Ovary (tissue), 3 donors: ENCODE results near the gene TIMP3.

Experiments used
- CTCF ChIP-seq, 3 donors: fragments of 450-650 bp in 2 of 3; fragments of 200-600 bp in 1 of 3; IDR thresholded peaks; one replicate each; pipeline versions ENCODE4 v1.5.1 to v1.8.0; 2016 to 2022; ENCODE audit warnings: antibody characterized with exemption in 3 of 3, mild to moderate bottlenecking in 1 of 3
- EP300 ChIP-seq: sonication (generic); formaldehyde crosslinking; IDR thresholded peaks from one replicate; pipeline ENCODE4 v1.6.1; 2017; ENCODE audit warnings: antibody characterized with exemption
- POLR2A ChIP-seq: fragments of 450-650 bp; IDR thresholded peaks from one replicate; pipeline ENCODE4 v1.6.1; 2017; ENCODE audit warnings: antibody characterized with exemption, mild to moderate bottlenecking, moderate library complexity
- donor health status: DM: no; HTN: no; CAD: no.

DNA sequence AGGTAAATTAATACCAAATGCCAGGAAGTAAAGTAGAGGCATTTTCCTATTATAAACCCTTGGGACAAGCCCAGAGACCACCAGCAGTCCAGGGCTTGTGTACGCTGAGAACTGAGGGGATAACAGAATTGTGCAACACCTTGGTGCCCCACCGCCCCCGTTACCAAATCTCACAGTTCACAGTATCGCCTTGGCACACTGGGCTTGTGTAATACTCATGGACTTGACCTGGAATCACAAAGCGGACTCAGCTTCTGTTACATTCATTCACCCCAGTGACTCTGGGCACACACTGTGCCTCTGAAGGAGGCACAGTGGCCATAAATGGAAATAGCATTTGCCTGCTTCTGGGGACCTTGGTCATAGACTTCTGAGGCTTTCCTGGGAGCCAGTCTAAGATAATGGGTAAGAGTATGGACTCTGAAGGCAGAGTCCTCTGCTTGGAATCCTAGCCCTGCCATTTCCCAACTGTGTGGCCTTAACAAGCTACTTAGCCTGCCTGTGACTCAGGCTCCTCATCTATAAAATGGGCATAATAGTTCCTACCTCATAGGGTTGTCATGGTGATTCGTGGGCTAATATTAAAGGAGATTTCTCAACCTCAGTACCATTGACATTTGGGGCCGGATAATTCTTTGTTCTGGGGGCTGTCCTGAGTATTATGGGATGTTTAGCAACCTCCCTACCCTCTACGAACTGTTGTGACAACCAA is 53.7 kb downstream of the TIMP3 start:
- TF ChIP-seq CTCF (IDR thresholded peaks at IDR 0.05) (no peak), POLR2A (no peak), EP300 (no peak)
